NCI-H526 treated with DMSO at 0.1 percent for 48 hours (cell line): Measurements from ENCODE around the gene TUBA4A.

Source experiments
- DNase-seq: peaks from one replicate; lab custom pipeline; 2025; lab: John Stamatoyannopoulos, UW

Gene TUBA4A

GRCh38 chr2:219286436-219287115 lies 32.9 kb upstream of the TUBA4A start:
- no peak for DNase-seq

- DNase-seq = no peak
Measured at GRCh38 chr2:219285894-219286425, 32.2 kb upstream of the TUBA4A start.

- no peak for DNase-seq
Measured at GRCh38 chr2:219285373-219285735, 31.6 kb upstream of the TUBA4A start.

DNA sequence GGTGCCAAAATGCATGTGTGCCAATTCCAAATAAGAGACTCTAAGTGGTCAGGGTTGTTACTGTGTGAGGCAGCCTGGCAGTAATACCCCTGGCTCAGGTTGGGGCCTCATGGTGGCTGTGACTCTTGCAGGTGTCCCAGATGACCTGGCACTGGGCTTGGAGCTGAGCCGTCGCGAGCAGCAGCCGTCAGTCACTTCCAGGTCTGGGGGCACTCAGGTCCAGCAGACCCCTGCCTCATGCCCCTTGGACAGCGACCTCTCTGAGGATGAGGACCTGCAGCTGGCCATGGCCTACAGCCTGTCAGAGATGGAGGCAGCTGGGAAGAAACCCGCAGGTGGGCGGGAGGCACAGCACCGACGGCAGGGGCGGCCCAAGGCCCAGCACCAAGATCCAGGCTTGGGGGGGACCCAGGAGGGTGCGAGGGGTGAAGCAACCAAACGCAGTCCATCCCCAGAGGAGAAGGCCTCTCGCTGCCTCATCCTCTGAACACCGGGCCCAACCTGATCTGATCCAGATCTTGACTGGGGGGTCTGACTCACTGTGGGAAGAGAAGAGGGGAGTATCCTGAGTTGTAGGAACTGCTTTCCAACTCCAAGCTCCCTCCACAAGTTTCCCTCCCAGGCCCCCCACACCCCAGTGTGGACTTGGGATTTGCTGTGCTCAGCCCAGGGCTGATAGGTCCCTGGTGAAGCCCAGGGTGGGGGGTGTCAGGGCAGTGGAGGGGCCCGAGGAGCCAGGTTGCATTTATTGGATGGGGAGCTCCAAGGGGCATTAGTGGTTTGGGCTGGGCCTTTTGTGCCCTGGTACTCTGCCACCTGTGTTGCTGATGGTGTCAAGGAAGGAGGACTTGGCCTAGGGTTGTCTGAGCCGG lies 31.0 kb upstream of the TUBA4A start:
- no peak for DNase-seq

GRCh38 chr2:219282943-219283581 lies 29.3 kb upstream of the TUBA4A start:
- no peak for DNase-seq

DNA sequence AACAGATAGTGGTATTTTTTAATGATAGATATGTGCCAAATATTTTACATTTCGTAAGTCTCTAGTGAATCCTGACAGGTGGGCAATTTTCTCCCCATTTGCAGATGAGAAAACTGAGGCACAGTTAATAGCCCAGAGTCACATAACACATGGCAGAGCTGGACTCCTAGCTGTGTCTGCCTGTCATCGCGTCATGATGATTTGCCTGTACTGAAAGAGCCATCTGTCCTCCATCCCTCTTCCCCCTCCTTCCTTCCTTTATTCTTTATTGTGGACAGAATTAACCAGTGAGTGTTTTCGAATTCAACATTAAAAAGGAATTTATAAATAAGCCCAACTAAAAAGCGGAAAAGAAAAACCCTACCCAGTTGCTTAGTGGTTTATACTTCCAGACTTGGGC lies 28.7 kb upstream of the TUBA4A start:
- no peak for DNase-seq

- DNase-seq = no peak
Measured at GRCh38 chr2:219281588-219281987, 27.9 kb upstream of the TUBA4A start.

- no peak for DNase-seq
Measured at GRCh38 chr2:219280651-219281050, 26.9 kb upstream of the TUBA4A start.

- DNase-seq = no peak
Measured at GRCh38 chr2:219279916-219280516, 26.3 kb upstream of the TUBA4A start.

GRCh38 chr2:219279151-219279915 lies 25.6 kb upstream of the TUBA4A start, which contains the start of gene DNAJB2:
Gene DNAJB2 (plus strand): TSS chr2:219279366. CDS start chr2:219279834, 468 bp downstream.
- peak; percentile 94 for DNase-seq

GRCh38 chr2:219278655-219279150 lies 25.0 kb upstream of the TUBA4A start:
- DNase-seq = no peak

DNA sequence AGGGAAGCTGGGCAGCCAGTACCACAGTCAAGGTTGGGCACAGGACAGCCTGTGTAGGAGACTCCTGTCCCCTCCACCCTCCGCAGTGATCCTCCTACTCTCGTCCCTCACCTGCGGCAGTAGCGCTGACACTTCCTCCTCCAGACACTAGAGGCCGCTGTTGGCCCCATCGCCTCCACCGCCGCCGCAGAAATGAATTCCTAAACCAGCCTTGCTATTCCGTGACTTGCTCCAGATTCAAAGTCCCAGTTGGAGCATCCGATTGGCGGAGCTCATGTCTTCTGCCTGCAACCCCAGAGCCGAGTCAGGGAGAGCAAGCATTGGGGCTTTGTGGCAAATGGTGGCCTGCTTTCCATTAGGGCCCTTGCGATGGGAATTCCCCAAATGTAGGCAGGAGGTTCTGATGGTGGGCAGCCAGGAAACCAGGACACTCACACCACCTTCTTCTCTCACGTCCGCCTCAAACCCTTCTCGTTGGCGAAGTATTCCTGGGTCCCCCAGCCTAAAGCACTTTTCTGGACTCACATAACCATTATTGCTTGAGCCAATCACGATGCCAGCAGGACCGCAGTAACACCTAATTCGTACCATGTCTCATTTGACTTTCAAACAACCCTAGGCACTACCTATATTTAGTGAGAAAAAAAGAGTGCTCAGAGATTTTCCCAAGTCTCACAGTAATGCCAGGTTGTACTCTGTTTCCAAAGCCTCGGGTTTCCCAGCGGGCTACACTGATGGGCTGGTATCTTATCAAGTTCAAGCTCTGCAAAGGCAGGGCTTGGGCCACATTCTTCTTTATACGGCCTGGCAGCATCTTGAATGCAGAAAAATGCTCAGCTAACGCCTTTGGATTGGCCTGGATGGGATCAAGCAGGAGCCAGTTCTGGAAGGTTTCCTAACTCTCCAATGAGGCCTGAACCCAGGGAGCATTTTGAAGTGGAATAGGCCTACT lies 24.3 kb upstream of the TUBA4A start:
- peak; percentile 73 for DNase-seq

DNA sequence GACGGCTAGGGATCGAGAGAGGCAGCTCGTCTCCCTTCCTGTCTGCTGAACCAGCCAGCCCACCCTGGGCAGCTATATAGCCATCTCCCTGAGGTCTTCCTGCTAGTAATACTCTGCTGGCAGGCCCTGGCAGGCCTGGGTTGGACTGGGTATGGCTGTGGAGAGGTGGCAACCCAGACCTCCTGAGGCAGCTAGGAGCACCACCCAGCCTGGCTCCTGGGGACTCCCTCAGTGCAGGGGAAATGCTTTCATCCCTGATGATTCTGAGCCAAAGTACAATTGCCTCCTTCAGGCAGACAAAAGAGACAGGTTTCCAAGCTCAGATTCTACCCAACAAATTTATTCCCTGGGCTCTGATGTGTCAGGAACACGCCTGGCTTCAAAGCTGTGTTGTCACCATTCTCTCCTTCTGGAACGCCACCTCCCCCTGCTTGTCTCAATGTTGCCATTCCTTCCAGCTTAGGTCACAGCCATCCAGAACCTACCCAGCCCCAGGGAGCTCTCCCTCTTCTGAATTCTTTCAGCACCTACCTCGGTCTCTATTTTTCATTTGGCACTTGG lies 20.7 kb upstream of the TUBA4A start:
- no peak for DNase-seq

- DNase-seq = no peak
Measured at GRCh38 chr2:219273937-219274336, 20.2 kb upstream of the TUBA4A start.

- no peak for DNase-seq
Measured at GRCh38 chr2:219272995-219273394, 19.3 kb upstream of the TUBA4A start.

GRCh38 chr2:219272356-219272755 lies 18.6 kb upstream of the TUBA4A start:
- DNase-seq = no peak

DNA sequence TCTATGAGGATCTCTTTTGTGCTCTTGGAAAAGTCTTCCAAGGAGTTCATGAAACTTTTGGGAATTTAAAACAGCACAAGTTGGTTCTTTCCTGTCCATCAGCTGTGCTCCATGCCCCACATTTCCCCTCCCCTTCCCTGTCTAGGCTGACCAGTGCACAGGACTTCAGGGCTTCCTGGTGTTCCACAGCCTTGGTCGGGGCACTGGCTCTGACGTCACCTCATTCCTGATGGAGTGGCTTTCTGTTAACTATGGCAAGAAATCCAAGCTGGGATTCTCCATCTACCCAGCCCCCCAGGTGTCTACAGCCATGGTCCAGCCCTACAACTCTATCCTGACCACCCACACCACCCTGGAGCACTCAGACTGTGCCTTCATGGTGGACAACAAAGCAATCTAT lies 17.3 kb upstream of the TUBA4A start:
- DNase-seq = no peak

GRCh38 chr2:219270055-219270372 lies 16.3 kb upstream of the TUBA4A start:
- DNase-seq = no peak

DNA sequence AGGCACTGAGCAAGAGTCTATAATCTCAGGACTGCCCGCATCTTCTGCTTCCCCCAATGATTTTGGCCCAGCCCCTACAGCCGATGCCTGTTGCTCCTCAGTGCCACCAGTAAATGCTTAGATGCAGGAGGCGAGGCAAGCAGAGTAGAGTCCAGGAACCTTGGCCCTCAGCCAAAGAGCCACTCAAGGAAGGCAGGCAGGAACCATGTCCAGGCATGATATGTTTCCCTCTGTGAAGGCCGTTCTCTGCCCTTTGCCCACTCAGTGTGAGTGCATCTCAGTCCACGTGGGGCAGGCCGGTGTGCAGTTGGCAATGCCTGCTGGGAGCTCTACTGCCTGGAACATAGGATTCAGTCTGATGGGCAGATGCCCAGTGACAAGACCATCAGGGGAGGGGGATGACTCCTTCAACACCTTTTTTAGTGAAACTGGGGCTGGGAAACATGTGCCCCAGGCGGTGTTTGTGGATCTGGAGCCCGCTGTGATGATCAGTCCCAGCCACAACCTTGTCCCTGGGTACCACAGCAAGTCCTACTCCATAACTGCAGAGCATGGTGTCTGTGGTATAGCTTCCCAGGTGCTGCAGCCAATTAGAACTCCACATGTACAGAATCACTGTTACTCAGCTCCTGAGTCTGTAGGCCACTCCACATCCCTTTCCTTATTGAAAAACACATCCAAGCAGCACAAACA lies 15.8 kb upstream of the TUBA4A start:
- no peak for DNase-seq
